Measurements from ENCODE around the gene CLEC16A.

The CLEC16A gene

DNA sequence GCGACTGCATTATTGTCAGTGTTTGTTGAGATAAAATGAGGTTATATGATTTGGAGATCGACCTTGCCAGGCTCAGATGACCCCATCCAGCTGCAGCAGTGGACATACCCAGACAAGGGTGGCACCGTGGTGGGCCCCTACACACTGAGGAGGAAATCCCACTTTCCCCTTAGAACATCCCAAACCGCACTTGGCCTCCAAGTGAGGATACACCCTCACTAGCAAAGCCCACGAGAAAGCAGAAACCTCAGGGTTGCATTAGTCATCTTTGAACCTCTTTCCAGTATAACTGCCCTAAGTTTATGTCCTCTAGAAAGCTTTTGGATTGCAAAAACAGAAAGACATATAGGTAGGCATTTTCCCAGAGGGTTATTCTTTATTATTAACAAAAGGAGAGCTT, 101.5 kb downstream of the CLEC16A start:
- H3K4me3 ChIP-seq (ENCODE audit: low read length), result no peak overlapping the region
- no peaks in the 10 kb centered on the region for H3K9me2 ChIP-seq (replicated peaks; ENCODE audit: control insufficient read depth, low read length)
- H3K27me3 ChIP-seq (ENCODE audit: control insufficient read depth, low read length), result no peaks in the 10 kb centered on the region
- no peak overlapping the region for H3K27ac ChIP-seq (ENCODE audit: low read depth, low read length)
- H3K4me2 ChIP-seq (ENCODE audit: low read length), result no peak overlapping the region
- H3K36me3 ChIP-seq (ENCODE audit: control insufficient read depth, low read length), result peaks cover 29% of the 10 kb centered on the region
- no peaks in the 10 kb centered on the region for H3F3A ChIP-seq (ENCODE audit: control insufficient read depth, insufficient read depth)
- no peaks in the 10 kb centered on the region for H4K20me1 ChIP-seq (ENCODE audit: control insufficient read depth, insufficient read depth, low read depth, low read length)
- H3K9me3 ChIP-seq (ENCODE audit: control insufficient read depth, insufficient read depth, low read length), result no peaks in the 10 kb centered on the region
- no peaks in the 10 kb centered on the region for H3K4me1 ChIP-seq (ENCODE audit: control insufficient read depth, low read length)
- no peaks in the 10 kb centered on the region for H3K79me2 ChIP-seq (ENCODE audit: control insufficient read depth, low read length)
- TF ChIP-seq CTCF (IDR thresholded peaks at IDR 0.05; ENCODE audit: low read depth, low read length, poor library complexity, severe bottlenecking), result no peak
- TF ChIP-seq EZH2phosphoT487 (IDR thresholded peaks at IDR 0.05; ENCODE audit: borderline replicate concordance, low read length), result no peak

- peaks cover 22% of the 10 kb centered on the region for H3K36me3 ChIP-seq (ENCODE audit: control insufficient read depth, low read length)
- H3K4me2 ChIP-seq (ENCODE audit: low read length), result no peak overlapping the region
- H3K27ac ChIP-seq (ENCODE audit: low read depth, low read length), result no peak overlapping the region
Observed at GRCh38 chr16:11046382-11046931, 102.1 kb downstream of the CLEC16A start.

DNA sequence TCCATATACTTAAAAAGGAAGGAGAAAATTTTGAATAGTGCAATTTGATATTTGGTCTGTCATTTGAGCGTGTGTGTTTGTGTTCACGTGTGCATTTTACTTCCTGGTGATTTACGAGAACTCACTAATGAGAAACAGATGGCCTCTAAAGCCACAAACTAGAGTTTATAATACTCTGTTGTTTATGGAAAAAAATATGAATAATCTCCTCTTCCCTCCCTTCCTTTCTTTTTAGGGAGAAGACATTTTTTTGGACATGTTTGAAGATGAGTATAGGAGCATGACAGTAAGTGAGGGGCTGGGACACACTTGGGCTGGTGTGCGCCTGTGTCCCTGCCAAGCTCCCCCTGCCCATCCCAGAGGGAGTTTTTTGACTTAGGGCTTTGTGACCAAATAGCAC, 102.7 kb downstream of the CLEC16A start:
- Histone ChIP-seq H3K79me2 (ENCODE audit: control insufficient read depth, low read length) (no peaks in the 10 kb centered on the region), H3K27me3 (ENCODE audit: control insufficient read depth, low read length) (no peaks in the 10 kb centered on the region), H4K20me1 (ENCODE audit: control insufficient read depth, insufficient read depth, low read depth, low read length) (no peaks in the 10 kb centered on the region), H3K4me3 (ENCODE audit: low read length) (no peak overlapping the region), H3K9me3 (ENCODE audit: control insufficient read depth, insufficient read depth, low read length) (no peaks in the 10 kb centered on the region), H3K9me2 (replicated peaks; ENCODE audit: control insufficient read depth, low read length) (no peaks in the 10 kb centered on the region), H3K27ac (ENCODE audit: low read depth, low read length) (no peak overlapping the region), H3K4me1 (ENCODE audit: control insufficient read depth, low read length) (no peaks in the 10 kb centered on the region), H3K4me2 (ENCODE audit: low read length) (no peak overlapping the region), H3K36me3 (ENCODE audit: control insufficient read depth, low read length) (peaks cover 16% of the 10 kb centered on the region), H3F3A (ENCODE audit: control insufficient read depth, insufficient read depth) (no peaks in the 10 kb centered on the region)
- no peak for TF ChIP-seq CTCF (IDR thresholded peaks at IDR 0.05; ENCODE audit: low read depth, low read length, poor library complexity, severe bottlenecking)
- no peak for TF ChIP-seq EZH2phosphoT487 (IDR thresholded peaks at IDR 0.05; ENCODE audit: borderline replicate concordance, low read length)

More at GRCh38 chr16:11046382-11046931, 102.1 kb downstream of the CLEC16A start:
- Histone ChIP-seq H3K79me2 (ENCODE audit: control insufficient read depth, low read length) (no peaks in the 10 kb centered on the region), H3K4me1 (ENCODE audit: control insufficient read depth, low read length) (no peaks in the 10 kb centered on the region), H3K27me3 (ENCODE audit: control insufficient read depth, low read length) (no peaks in the 10 kb centered on the region), H3K4me3 (ENCODE audit: low read length) (no peak overlapping the region), H3K9me2 (replicated peaks; ENCODE audit: control insufficient read depth, low read length) (no peaks in the 10 kb centered on the region), H4K20me1 (ENCODE audit: control insufficient read depth, insufficient read depth, low read depth, low read length) (no peaks in the 10 kb centered on the region), H3K9me3 (ENCODE audit: control insufficient read depth, insufficient read depth, low read length) (no peaks in the 10 kb centered on the region), H3F3A (ENCODE audit: control insufficient read depth, insufficient read depth) (no peaks in the 10 kb centered on the region)
- TF ChIP-seq EZH2phosphoT487 (IDR thresholded peaks at IDR 0.05; ENCODE audit: borderline replicate concordance, low read length), result no peak
- TF ChIP-seq CTCF (IDR thresholded peaks at IDR 0.05; ENCODE audit: low read depth, low read length, poor library complexity, severe bottlenecking), result no peak
